ENCODE measurements around the gene CSF2. TPM values are rescaled to one million over a fixed set of nuclear protein-coding genes. Genes with fewer than 3 reads are reported as not detected.
"Not testable (repeated sequence)": the region's sequence is repeated elsewhere in the genome, so short reads cannot be mapped to it uniquely, and the experiment has no call there.

Gene CSF2
- total and polyA plus RNA-seq, 2 of the 13 experiments (the other 11 are each of a cell fraction or from before 2014, with no cell fraction given): not detected

- H3K9me3 ChIP-seq (ENCODE audit: low read length); DNase-seq (ENCODE audit: low spot score); FAIRE-seq; H3K36me3 ChIP-seq (replicated peaks in 1 of 2; ENCODE audit: control insufficient read depth in 1 of 2, insufficient read depth in 2 of 2, low read length in 2 of 2); CTCF ChIA-PET (ENCODE audit: low intra/inter-chr PET ratio, low total read pairs); H3K27ac ChIP-seq (ENCODE audit: extremely low read length, insufficient read depth, low read length); H2AFZ ChIP-seq (ENCODE audit: low read length); H3K9ac ChIP-seq (ENCODE audit: insufficient read depth, low read depth, low read length); H3K27me3 ChIP-seq (ENCODE audit: control insufficient read depth in 1 of 2, insufficient read depth in 2 of 2, low read length in 2 of 2); H4K20me1 ChIP-seq (ENCODE audit: insufficient read depth, low read length); BruUV-seq (replicated peaks); H3K4me1 ChIP-seq (ENCODE audit: insufficient read depth, low read length); H3K4me2 ChIP-seq (ENCODE audit: low read depth, low read length); H3K4me3 ChIP-seq (replicated peaks in 1 of 3; ENCODE audit: insufficient read depth in 1 of 3, low read depth in 2 of 3, low read length in 3 of 3); ATAC-seq; in situ Hi-C loops (cut with HindIII; ENCODE audit: extremely low pct_ligation_motif_present, low pct_unique_long_range_greater_than_20kb); H3K79me2 ChIP-seq (ENCODE audit: insufficient read depth, low read length); POLR2A ChIA-PET; intact Hi-C loops (cut with micrococcal nuclease; ENCODE audit: unreplicated experiment): not testable (repeated sequence)
- WGBS (ENCODE audit: low lambda C conversion rate): 74% methylated on average over 4 of the region's 4 CpGs
Measured at GRCh38 chr5:132108957-132109356, 35.4 kb downstream of the CSF2 start.

- no peaks in the 10 kb centered on the region for H3K27me3 ChIP-seq (ENCODE audit: control insufficient read depth in 1 of 2, insufficient read depth in 2 of 2, low read length in 2 of 2)
- in situ Hi-C loops (cut with HindIII; ENCODE audit: extremely low pct_ligation_motif_present, low pct_unique_long_range_greater_than_20kb) (no loop called here), intact Hi-C loops (cut with micrococcal nuclease; ENCODE audit: unreplicated experiment) (no loop called here)
- ATAC-seq (peak; percentile 43; the same call in 2 of the 3 replicates), FAIRE-seq (no peak), DNase-seq (ENCODE audit: low spot score) (no peak)
- H3K4me1 ChIP-seq (ENCODE audit: insufficient read depth, low read length): peaks cover 7% of the 10 kb centered on the region
- no peak overlapping the region for H2AFZ ChIP-seq (ENCODE audit: low read length)
- no peaks in the 10 kb centered on the region for H3K36me3 ChIP-seq (replicated peaks in 1 of 2; ENCODE audit: control insufficient read depth in 1 of 2, insufficient read depth in 2 of 2, low read length in 2 of 2)
- peak overlapping the region; percentile 11; the same call in 1 of the 2 replicates for H3K4me2 ChIP-seq (ENCODE audit: low read depth, low read length)
- CTCF ChIA-PET (ENCODE audit: low intra/inter-chr PET ratio, low total read pairs): no interaction called here
- no TSS peak for BruUV-seq (replicated peaks)
- POLR2A ChIA-PET: no interaction called here
- H3K9ac ChIP-seq (ENCODE audit: insufficient read depth, low read depth, low read length): no peak overlapping the region
- WGBS (ENCODE audit: low lambda C conversion rate): 4% methylated on average over 3 of the region's 3 CpGs
- no peaks in the 10 kb centered on the region for H4K20me1 ChIP-seq (ENCODE audit: insufficient read depth, low read length)
- no peaks in the 10 kb centered on the region for H3K9me3 ChIP-seq (ENCODE audit: low read length)
- H3K27ac ChIP-seq (ENCODE audit: extremely low read length, insufficient read depth, low read length): no peak overlapping the region
- no peaks in the 10 kb centered on the region for H3K79me2 ChIP-seq (ENCODE audit: insufficient read depth, low read length)
- TF ChIP-seq ATF7 (IDR thresholded peaks at IDR 0.05) (no peak), ATF7 (CRISPR knock-in tag; IDR thresholded peaks at IDR 0.05) (no peak), ZZZ3 (CRISPR knock-in tag; IDR thresholded peaks at IDR 0.05; ENCODE audit: borderline replicate concordance) (no peak), FOXA1 (IDR thresholded peaks at IDR 0.05) (no peak), FOXA1 (CRISPR knock-in tag; IDR thresholded peaks at IDR 0.05) (0 out of 2 replicates have a peak, but pooled peaks have one; percentile 18), FOXA3 (CRISPR knock-in tag; IDR thresholded peaks at IDR 0.05) (peak; percentile 54; the same call in 1 of the 2 replicates), CEBPG (CRISPR knock-in tag; IDR thresholded peaks at IDR 0.05) (peak; percentile 18; the same call in 1 of the 2 replicates)
- H3K4me3 ChIP-seq (replicated peaks in 1 of 3; ENCODE audit: insufficient read depth in 1 of 3, low read depth in 2 of 3, low read length in 3 of 3): no peak overlapping the region
Measured at GRCh38 chr5:132109494-132110053, 36.0 kb downstream of the CSF2 start.
